B cell (primary cell): Measurements from ENCODE around the gene CFAP61.

Source experiments
- CTCF ChIP-seq: fragments of 200-600 bp; IDR thresholded peaks from one replicate; pipeline ENCODE4 v1.8.0; 2022; ENCODE audit warnings: antibody characterized with exemption, mild to moderate bottlenecking
- EZH2 ChIP-seq: IDR thresholded peaks from 2 replicates; pipeline ENCODE4 v1.6.1; 2012; ENCODE audit warnings: borderline replicate concordance, low read depth, mild to moderate bottlenecking, moderate library complexity, low read length; ENCODE audit not compliant: insufficient read depth, poor library complexity, severe bottlenecking

- TF ChIP-seq CTCF, result no peak
- TF ChIP-seq EZH2, result no peak
These were observed 97.9 kb downstream of the CFAP61 start for GRCh38 chr20:20150241-20150640.
